Measurements from ENCODE around the gene RSKR. TPM values are rescaled to one million over a fixed set of nuclear protein-coding genes. Genes with fewer than 3 reads are reported as not detected.

The RSKR gene
- total and polyA plus RNA-seq, 2 of the 4 experiments (the other 2 are of a cell fraction), result 2.2 to 6.8 TPM

DNA sequence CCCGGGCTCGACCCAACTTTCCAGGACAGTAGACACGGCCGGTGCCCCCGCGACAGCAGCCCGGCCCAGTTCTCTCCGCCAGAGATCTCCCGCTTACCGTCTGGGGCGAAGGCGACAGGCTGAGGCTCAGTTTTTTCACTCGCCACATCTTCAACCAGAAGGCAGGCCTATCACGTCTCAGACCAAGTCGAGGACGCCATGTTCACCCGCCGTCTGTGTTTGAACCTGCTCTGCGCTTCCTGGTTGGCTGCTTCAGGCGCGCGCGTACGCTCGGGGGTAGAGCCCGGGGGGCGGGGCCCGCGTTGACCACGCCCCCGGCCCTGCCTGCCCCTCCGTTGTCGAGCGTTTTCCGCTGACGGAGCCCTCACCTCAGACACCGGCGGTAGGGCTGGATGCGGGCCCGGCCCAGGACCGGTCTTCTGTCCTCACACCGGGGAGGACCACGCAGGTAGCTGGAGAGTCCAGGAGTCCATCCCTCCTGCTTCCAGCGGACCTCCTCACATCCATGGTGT, 15.1 kb downstream of the RSKR start, which contains the start of gene SPAG5:
Gene SPAG5 (minus strand): TSS at position 227 of the 512 bp plus-strand sequence. CDS start 79 bp downstream, at position 148.
- H3K4me1 ChIP-seq (ENCODE audit: control insufficient read depth, insufficient read depth, low read length), result peaks cover 2% of the 10 kb centered on the region
- no peaks in the 10 kb centered on the region for H3K27me3 ChIP-seq (ENCODE audit: control insufficient read depth, insufficient read depth, low read length)
- POLR2A ChIA-PET (ENCODE audit: unreplicated experiment), result no interaction called here
- no peaks in the 10 kb centered on the region for H3K9me3 ChIP-seq (ENCODE audit: control insufficient read depth, insufficient read depth, low read length)
- no TSS peak for BruUV-seq (replicated peaks)
- H3K4me3 ChIP-seq (ENCODE audit: insufficient read depth, low read depth, low read length), result peak within 1 kb of the TSS; percentile 72
- H3K79me1 ChIP-seq (ENCODE audit: low read depth in 1 of 2, low read length in 2 of 2), result peaks cover 9 to 25% of the 10 kb centered on the region in 2 experiments; a peak in 2 of 4 replicates
- peak within 1 kb of the TSS; percentile 75; the same call in 1 of the 3 replicates for H2BK15ac ChIP-seq (ENCODE audit: low read depth, low read length)
- peak within 1 kb of the TSS; percentile 92 for H3K4ac ChIP-seq (ENCODE audit: low read depth, low read length)
- peak within 1 kb of the TSS; percentile 82 for H3K56ac ChIP-seq (ENCODE audit: extremely low read depth, insufficient read depth, low read length)
- in situ Hi-C loops (cut with MboI; ENCODE audit: low sequenced_read_pairs) (no loop called here), intact Hi-C loops (cut with micrococcal nuclease) (no loop called here), dilution Hi-C loops (cut with HindIII; ENCODE audit: low sequenced_read_pairs, unreplicated experiment) (no loop called here)
- H3K18ac ChIP-seq (ENCODE audit: low read depth, low read length), result peak within 1 kb of the TSS; percentile 17; the same call in 1 of the 2 replicates
- H3K14ac ChIP-seq (replicated peaks; ENCODE audit: low read depth, low read length), result peak within 1 kb of the TSS; percentile 91
- no peak within 1 kb of the TSS for H4K5ac ChIP-seq (ENCODE audit: low read depth, low read length)
- H3K9me1 ChIP-seq (ENCODE audit: insufficient read depth, low read length), result no peaks in the 10 kb centered on the region
- H4K20me1 ChIP-seq (ENCODE audit: insufficient read depth, low read length), result peaks cover 3% of the 10 kb centered on the region; the same call in 1 of the 2 replicates
- peak within 1 kb of the TSS; percentile 73 for H2BK5ac ChIP-seq (ENCODE audit: low read depth, low read length, poor library complexity, severe bottlenecking)
- peak within 1 kb of the TSS; percentile 59 for H4K91ac ChIP-seq (ENCODE audit: insufficient read depth, low read depth, low read length)
- H2AK5ac ChIP-seq (ENCODE audit: low read depth, low read length), result peak within 1 kb of the TSS; percentile 68; the same call in 1 of the 2 replicates
- H2AFZ ChIP-seq (replicated peaks; ENCODE audit: low read length, poor library complexity), result peak within 1 kb of the TSS; percentile 94
- WGBS, 2 experiments (ENCODE audit: extremely low coverage in 2 of 2, insufficient read length in 1 of 2), result 1% methylated on average over 25 of the region's 44 CpGs; no CpG with 5 or more reads in 1 of the 2 experiments
- H3K9ac ChIP-seq (ENCODE audit: low read depth, low read length), result peak within 1 kb of the TSS; percentile 76
- H2AK9ac ChIP-seq (replicated peaks; ENCODE audit: low read depth, low read length, poor library complexity), result peak within 1 kb of the TSS; percentile 84
- H2BK20ac ChIP-seq (ENCODE audit: low read depth, low read length), result no peak within 1 kb of the TSS; the same call in 1 of the 2 replicates
- H3K36me3 ChIP-seq (ENCODE audit: control insufficient read depth, insufficient read depth, low read length), result no peaks in the 10 kb centered on the region
- peak within 1 kb of the TSS; percentile 90 for H3K23ac ChIP-seq (ENCODE audit: low read depth, low read length)
- TF ChIP-seq POLR2A (IDR thresholded peaks at IDR 0.05; ENCODE audit: low read depth, low read length) (peak; percentile 95), USF2 (IDR thresholded peaks at IDR 0.05; ENCODE audit: low read depth, low read length) (peak; percentile 27; the same call in 1 of the 2 replicates), CHD1 (IDR thresholded peaks at IDR 0.05; ENCODE audit: low read depth, low read length) (no peak), MAZ (IDR thresholded peaks at IDR 0.05; ENCODE audit: borderline replicate concordance, low read depth, low read length) (peak; percentile 54; the same call in 1 of the 2 replicates), MAFK (IDR thresholded peaks at IDR 0.05; ENCODE audit: low read depth, low read length) (peak; percentile 40; the same call in 1 of the 2 replicates), MXI1 (IDR thresholded peaks at IDR 0.05; ENCODE audit: borderline replicate concordance, low read depth, low read length) (peak; percentile 64; the same call in 1 of the 2 replicates)
- CTCF ChIA-PET, result no interaction called here
- ATAC-seq (ENCODE audit: low read depth) (peak; percentile 96), DNase-seq (peak; percentile 88)
- H3K4me2 ChIP-seq (ENCODE audit: low read depth, low read length), result peak within 1 kb of the TSS; percentile 92
- peak within 1 kb of the TSS; percentile 71 for H3K27ac ChIP-seq (ENCODE audit: insufficient read depth, low read length)
- H2BK120ac ChIP-seq (ENCODE audit: low read depth, low read length), result peak within 1 kb of the TSS; percentile 63; the same call in 1 of the 2 replicates
- peak within 1 kb of the TSS; percentile 48 to 80 for H4K8ac ChIP-seq (ENCODE audit: low read depth in 2 of 2, low read length in 2 of 2)
